GM18951 (cell line): ENCODE measurements around the gene SV2C.

Experiments used
- POLR2A ChIP-seq: IDR thresholded peaks from 4 replicates; pipeline ENCODE4 v1.6.1; 2011; ENCODE audit warnings: mild to moderate bottlenecking; ENCODE audit not compliant: insufficient read length, insufficient read depth; ENCODE audit errors: extremely low read depth
- in situ Hi-C: fragments of 300-500 bp; cut with MboI; formaldehyde crosslinking; loops from one replicate; pipeline ENCODE4 v1.12.0; 2022; ENCODE audit warnings: low sequenced_read_pairs, mixed read lengths, inconsistent platforms; ENCODE audit not compliant: unreplicated experiment

SV2C gene

GRCh38 chr5:76376148-76376865, 293.1 kb downstream of the SV2C start:
- TF ChIP-seq POLR2A = no peak
- in situ Hi-C loops = no loop called here

- no peak for TF ChIP-seq POLR2A
- in situ Hi-C loops = no loop called here
Observed at GRCh38 chr5:76376866-76377230, 293.7 kb downstream of the SV2C start.

GRCh38 chr5:76378355-76378754, 295.2 kb downstream of the SV2C start:
- in situ Hi-C loops = no loop called here
- no peak for TF ChIP-seq POLR2A

- in situ Hi-C loops = no loop called here
Observed at GRCh38 chr5:76379316-76379715, 296.1 kb downstream of the SV2C start.

GRCh38 chr5:76379855-76380254, 296.7 kb downstream of the SV2C start:
- no peak for TF ChIP-seq POLR2A
- in situ Hi-C loops = no loop called here

More at GRCh38 chr5:76379316-76379715, 296.1 kb downstream of the SV2C start:
- TF ChIP-seq POLR2A = no peak

GRCh38 chr5:76380346-76381066, 297.3 kb downstream of the SV2C start:
- in situ Hi-C loops = no loop called here
- no peak for TF ChIP-seq POLR2A

GRCh38 chr5:76383126-76383832, 300.1 kb downstream of the SV2C start:
- in situ Hi-C loops = no loop called here
- no peak for TF ChIP-seq POLR2A

GRCh38 chr5:76384189-76384588, 301.0 kb downstream of the SV2C start:
- TF ChIP-seq POLR2A = no peak
- in situ Hi-C loops = no loop called here

GRCh38 chr5:76384705-76385104, 301.5 kb downstream of the SV2C start:
- in situ Hi-C loops = no loop called here
- no peak for TF ChIP-seq POLR2A

GRCh38 chr5:76385540-76385939, 302.4 kb downstream of the SV2C start:
- TF ChIP-seq POLR2A = no peak
- in situ Hi-C loops = no loop called here

GRCh38 chr5:76386360-76386759, 303.2 kb downstream of the SV2C start:
- in situ Hi-C loops = no loop called here
- TF ChIP-seq POLR2A = no peak

- in situ Hi-C loops = no loop called here
- TF ChIP-seq POLR2A = no peak
Observed at GRCh38 chr5:76388236-76388635, 305.1 kb downstream of the SV2C start.

- in situ Hi-C loops = no loop called here
- TF ChIP-seq POLR2A = no peak
Observed at GRCh38 chr5:76388791-76389512, 305.8 kb downstream of the SV2C start.
